Measurements from ENCODE around the gene FOXJ3. TPM values are rescaled to one million over a fixed set of nuclear protein-coding genes. Genes with fewer than 3 reads are reported as not detected.

Gene FOXJ3
- total and polyA plus RNA-seq, 2 of the 8 experiments (the other 6 are each of a cell fraction or from before 2014, with no cell fraction given): 48.6 to 51.9 TPM

- no peak for TF ChIP-seq CHD2 (IDR thresholded peaks at IDR 0.05; ENCODE audit: low read length)
- no peak for TF ChIP-seq TEAD4 (IDR thresholded peaks at IDR 0.05; ENCODE audit: low read depth, low read length)
These were observed 52.0 kb downstream of the FOXJ3 start (continued) for GRCh38 chr1:42282867-42283583.

Measured in H1 (cell line).